ENCODE data around the gene CHST3.
"Not testable (repeated sequence)": the region's sequence is repeated elsewhere in the genome, so short reads cannot be mapped to it uniquely, and the experiment has no call there.

The CHST3 gene

DNA sequence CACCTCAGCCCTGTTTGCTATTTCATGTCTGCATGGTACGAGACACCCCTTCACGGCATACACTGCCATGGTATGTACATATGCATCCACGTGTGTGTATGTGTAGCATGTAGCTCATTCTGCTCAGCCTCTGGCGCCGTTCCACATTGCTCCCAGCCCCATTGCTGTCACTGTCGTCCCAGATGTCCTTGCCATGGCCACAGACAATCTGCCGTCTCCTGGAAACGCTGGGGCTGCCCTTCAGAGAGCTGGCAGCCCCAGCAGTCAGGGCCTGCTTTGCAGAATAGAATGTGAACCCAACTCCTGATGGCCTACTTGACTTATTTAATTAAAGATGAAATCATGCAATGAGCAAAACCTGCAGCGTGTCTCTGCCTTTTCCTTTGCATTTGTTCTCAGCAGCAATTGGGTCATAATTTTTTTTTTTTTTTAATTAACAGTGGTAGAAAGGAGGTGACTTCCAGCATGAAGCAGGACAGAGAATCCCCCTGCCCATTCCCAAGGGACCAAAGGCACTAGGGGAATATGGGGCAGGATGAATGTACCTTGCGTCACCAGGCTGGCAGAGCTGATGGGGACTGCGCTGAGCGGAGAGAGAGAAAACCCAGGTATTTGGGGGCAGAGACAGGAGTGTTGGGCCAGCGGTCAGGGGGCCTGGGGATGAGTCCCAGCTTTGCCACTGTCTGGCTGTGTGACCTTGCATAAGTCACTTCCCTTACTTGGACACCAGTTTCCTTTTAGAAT is 49.2 kb downstream of the CHST3 start:
- DNase-seq, result no peak

DNA sequence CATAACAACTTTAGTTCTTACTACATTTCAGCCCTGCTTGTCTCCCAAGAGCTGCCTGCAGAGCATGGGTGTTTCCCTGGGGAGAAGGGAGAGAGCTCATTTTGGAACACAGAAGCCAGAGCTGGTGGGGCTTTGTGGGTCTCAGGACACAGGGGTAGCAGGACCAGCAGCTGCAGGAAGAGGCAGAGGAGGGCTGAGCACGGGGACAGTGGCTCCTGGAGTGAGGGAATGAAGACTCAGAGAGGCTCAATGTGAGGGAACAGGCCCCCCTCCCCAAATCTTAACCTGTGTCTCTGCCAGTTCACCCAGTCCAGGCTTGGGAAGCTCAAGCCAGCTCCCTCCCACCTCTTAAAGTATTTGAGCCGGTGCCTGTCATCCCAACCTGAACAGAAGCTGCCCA is 50.0 kb downstream of the CHST3 start:
- DNase-seq, result no peak

DNA sequence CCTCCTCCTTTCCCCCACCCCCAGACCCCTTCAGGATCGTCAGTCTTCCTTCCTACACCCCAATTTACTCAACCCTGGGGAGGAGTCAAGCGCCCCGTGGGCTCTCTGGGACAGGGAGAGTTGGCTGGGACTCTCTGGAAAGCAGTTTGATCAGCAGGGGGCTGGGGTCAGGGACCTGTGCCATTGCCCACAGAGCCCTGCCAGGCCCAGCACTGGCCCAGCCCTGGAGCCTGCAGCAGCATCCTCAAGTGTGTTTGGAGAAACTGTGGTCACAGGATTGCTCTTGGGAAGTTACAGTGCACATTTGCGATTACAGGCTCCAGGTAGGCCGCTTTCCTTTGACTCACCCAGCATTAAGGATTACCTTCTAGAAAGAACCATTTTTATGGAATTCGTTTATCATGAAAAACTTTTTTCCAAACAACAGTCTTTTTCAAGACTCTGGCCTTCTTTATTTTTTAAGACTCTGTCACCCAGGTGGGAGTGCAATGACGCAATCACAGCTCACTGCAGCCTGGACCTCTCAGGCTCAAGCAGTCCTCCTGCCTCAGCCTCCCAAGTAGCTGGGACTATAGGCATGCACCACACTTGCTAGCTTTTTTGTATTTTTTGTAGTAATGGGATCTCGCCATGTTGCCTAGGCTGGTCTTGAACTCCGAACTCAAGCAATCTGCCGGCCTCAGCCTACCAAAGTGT is 50.7 kb downstream of the CHST3 start:
- DNase-seq, result no peak

DNA sequence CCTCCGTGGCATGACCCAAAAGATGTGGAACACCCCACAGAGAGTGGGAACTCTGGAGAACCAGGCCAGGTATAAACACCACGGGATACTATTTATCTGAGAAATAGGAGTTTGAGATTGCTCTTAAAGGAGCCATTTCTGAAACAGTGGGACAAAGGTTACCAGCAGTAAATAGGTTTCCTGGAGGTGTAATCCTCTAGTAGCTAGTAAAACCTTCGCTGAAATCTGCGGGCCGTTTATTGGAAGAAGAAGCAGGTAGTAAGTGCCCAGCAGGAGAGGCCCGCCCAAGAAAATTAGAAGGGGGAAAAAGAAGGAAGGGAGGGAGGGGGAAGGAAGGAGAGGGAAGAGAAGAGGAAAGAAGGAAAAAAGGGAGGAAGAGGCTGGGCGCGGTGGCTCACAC is 51.6 kb downstream of the CHST3 start:
- no peak for DNase-seq

DNA sequence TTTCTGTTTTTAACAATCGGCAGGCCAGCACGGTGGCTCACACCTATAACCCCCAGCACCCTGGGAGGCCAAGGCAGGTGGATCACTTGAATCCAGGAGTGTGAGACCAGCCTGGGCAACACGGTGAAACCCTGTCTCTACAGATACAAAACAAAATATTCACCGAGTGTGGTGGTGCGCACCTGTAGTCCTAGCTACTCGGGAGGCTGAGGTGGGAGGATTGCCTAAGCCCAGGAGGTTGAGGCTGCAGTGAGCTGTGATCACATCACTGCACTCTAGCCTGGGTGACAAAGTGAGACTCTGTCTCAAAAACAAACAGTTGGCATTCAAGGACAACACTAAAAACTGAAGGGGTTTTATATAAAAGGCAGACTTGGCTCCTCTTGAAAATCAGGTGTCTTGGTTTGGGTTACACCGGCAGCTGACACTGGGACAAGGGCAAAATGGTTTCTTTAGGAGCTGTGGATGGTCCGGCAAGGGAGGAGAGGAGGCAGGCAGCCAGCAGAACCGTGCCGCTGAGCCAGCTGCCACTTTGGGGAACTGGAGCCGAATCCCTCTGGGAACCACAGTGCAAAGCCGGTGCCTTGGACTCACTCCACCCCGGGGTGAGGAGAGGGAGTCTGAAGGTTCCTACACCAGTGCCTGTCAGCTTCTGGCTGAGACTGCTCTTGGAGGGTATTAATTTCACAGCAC is 52.6 kb downstream of the CHST3 start:
- no peak for DNase-seq

DNA sequence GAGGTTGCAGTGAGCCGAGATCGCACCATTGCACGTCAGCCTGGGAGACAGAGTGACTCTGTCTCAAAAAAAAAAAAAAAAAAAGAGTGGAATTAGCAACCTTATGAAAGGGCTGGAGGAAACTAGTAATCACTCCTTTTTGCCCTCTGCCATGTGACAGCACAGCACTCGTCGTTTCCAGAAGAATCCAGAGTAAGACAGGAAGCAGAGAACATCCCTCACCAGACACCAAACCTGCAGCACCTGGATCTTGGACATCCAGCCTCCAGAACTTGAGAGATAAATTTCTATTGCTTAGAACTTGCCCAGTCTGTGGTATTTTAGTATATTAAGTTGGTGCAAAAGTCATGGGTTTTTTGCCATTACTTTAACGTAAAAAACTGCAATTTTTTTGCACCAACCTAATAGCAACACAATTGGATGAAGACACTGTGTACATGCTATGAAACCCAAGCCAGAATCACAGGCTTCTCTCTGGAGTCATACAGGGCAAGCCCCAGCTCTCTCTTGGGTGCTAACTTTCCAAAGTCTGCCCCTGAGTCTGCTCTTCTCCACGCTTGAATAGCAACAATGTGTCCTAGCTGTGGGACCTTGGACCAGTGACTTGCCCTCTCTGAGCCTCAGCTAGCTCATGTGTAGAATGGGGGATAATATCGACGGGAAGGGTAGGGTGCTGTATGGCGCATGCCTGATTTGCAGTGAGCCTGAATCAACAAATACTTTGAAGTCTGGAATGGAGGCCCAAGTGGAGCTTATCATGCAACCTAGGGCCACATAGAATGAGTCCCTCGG is 55.1 kb downstream of the CHST3 start:
- DNase-seq, result no peak

DNA sequence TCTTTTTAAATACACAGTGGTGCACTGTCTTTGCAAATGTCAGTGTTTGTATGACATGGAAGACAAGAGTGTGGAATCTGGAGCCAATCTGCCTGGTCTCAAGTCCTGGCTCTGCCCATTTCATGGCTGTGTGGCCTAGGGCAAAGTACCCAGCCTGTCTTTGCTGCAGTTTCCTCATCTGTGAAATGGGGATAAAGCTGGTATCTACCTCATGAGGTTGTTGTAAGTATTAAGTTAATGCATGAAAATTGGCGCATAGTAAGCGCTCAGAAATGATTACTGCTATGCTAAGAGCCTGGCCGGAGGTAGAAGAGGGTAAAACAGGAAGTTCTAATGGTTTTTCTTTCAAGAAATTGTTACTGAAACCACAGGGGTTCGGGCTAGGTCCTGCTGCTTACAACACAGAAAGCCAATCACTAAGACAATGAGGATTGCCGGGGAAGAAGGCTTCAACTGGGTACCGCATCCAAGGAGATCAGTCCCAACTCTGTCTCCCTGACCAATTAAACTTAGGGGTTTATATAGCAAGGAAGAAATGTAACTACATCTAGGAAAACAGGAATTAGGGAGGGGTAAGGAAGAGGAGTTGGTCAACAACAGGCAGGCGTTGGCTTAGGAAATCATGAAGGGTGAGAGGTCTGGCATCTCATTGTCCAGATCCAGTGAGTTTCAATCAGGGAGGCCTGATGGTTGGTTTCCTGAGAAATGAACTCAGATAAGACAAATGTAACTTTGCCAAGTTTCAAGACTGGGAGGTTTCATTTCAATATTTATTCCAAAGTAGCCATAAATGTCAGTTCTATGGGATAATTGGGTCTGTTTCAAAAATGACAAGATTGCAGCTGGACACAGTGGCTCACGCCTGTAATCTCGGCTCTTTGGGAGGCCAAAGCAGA is 57.0 kb downstream of the CHST3 start:
- no peak for DNase-seq

DNA sequence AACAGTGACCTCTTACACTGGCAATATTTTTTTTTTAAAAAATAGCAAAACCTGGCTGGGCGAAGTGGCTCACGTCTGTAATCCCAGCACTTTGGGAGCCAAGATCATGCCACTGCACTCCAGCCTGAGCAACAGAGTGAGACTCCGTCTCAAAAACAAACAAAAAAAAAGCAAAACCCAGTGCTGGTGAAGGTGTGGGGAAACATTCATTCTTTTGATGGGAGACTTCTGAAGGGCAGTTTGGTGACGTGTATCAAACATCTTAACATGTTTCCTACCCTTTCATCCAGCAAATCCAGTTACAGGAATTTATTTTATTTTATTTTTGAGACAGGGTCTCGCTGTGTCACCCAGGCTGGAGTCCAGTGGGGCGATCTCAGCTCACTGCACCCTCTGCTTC is 58.0 kb downstream of the CHST3 start:
- no peak for DNase-seq

DNA sequence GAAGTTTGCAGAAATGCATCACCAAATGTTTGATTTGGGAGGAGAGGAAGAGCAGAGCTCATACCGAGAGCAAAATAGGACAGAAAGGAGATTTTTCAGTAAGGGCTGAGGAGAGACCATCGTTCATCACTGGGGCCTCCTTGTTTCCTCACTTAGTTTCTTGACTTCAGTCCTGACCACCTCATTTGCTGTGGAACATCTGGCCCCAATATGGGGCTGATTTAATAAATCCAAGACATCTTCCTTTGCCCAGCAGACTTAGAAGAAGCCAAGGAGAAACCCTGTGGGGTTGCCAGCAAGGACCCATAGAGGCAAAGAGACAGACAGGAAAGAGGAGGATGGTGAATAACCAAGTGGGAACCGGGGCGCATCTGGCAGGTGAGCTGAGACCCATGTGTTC is 60.4 kb downstream of the CHST3 start:
- no peak for DNase-seq

DNA sequence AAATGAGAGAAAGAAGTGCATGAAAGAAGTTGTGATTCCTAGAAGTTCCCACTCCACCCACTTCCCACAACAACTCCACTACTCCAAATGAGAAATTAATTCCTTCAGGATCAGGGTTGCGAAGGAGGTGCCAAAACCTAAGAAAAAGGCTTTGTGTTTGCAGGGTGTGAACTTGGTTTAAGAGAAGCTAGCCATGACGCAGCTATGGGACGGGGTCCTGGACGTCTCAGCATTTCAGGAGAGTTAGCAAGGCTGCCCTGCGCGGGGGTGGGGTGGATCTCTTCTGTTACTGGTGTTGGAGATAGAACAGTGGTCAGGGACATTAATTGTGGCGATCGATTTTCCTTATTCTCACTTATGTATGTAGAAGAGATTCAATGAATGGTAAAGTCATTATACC is 61.2 kb downstream of the CHST3 start:
- no peak for DNase-seq

DNA sequence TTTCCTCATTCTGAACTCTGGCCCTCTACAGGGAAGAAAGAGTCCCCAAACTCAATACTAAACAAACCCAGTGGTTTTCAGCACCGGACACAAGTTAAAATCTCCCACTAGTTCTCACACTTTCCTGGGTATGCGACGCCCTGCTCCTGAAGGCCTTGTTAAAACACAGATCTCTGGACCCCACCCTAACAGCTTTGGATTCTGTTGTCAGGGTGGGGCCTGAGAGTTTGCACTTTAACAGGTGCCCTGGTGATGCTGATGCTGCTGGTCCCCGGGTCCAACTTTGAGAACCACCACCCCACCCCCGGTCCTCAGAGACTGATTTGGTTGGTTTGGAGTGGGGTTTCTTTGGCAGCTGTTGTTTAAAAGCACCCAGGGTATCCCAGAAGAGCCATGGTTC is 61.6 kb downstream of the CHST3 start:
- DNase-seq, result no peak

DNA sequence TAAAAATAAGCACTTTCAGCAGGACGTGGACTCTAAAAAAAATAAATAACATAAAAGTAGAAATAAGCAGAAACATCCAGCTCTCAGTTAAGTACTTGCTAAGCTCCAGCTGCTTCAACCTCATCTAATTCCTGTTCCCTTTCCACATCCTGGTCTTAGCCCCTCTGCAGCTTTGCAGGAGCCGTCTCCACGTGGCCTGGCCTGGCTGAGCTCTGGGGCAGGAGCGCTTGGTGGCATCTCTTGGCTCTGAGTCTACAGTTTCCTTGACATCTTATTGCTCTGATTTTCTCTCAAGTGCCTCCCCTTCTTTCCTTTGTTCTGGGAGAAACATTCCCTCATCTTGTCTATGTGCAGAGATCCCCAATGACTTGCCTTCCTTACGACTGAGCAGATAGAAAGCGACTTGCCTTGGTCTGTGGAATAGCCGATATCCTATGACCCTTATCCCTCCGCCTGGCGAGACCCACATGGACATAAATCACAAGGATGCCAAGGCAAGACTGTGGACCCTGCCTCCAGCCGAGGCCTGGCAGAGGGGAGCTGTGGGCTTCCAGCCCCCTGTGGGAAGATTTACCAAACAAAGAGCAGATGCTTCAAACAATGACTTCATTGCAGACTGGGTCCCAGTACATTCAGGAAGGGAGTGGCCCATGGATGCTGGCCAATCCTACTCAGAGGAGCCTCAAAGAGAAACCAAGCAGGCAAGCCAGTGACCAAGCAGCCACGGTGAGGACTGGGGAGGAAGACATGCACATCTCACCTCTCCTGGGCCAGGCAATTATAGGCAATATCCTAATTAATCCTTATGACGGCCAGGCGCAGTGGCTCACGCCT is 62.3 kb downstream of the CHST3 start:
- no peak for DNase-seq

DNA sequence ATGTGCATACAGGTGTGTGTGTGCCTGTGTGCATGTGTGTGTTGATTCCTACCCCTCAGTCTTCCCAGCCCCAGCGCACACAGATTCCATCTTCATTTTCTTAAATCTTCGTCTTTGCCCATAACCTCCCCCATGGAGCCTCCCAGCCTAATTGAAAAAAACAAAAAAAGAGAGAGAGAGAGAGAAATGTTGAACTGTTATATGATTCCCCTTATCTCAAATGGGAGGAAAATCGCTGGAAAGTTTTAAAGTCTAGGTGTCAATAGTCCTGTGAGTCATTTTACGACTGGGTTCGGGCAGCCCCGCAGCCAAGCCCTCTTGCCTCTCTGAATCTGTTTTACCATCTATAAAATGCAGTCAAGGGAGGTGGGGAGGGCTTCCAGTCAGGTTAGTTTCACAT is 63.3 kb downstream of the CHST3 start:
- no peak for DNase-seq

DNA sequence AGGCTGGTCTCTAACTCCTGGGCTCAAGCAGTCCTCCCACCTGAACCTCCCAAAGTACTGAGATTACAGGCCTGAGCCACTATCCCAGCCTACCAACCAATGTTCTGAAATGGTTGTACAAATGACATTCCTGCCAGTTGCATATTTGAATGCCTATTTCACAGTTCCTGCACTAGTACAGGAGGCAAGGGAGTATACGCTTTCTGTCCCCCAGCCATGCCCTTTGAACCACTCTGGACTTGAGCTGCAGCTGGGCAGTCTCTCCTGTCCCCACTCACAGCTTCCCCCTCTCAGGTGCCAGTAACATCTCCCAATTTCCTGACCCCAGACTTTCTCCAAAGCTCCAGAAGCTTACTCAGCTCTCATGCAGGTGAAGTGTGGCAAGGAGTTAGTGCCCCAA is 65.2 kb downstream of the CHST3 start:
- DNase-seq, result no peak

DNA sequence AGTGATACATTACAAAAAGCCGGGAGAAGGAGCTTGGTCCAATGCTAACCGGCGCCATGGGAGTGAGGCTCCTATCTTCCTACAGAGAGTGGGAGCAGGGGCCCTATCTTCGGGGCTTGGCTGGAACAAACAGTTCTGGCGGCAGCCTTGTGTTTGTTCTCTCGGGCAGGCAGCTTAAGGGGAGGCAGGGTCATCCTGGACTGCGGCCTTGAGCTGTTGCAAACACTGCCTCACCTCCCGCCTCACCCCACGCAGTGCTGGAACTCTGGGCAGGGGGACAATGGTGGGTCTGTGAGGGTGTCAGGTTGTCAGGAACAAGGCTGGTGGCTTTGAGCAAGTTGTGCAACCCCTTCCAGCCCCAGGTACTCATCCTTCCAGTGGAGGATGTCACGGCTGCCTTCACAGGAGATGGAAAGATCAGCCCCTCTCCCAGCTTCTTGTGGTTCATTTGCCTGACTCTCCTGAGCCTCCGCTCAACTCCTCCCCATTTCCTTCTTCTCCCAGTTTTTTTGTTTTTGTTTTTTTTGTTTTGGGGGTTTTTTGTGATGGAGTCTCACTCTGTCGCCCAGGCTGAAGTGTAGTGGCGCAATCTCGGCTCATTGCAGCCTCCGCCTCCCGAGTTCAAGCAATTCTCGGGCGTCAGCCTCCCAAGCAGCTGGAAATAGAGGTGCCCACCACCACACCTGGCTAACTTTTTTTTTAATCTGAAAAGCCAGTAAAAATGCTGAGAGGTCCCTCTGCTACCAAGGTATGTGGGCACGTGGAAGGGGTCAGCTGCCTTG is 66.8 kb downstream of the CHST3 start:
- no peak for DNase-seq

DNA sequence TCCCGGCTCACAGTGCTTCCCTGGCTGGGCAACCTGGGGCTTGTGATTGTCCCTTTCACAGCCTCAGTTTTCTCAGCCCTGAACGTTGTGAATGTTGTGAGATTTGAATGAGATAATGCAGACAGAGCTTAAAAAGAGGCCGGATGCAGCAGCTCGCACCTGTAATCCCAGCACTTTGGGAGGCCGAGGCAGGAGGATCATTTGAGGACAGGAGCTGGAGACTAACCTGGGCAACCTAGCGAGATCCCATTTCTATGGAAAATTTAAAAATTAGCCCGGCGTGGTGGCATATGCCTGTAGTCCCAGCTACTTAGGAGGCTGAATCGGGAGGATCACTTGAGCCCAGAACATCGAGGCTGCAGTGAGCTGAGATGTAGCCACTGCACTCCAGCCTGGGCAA is 67.5 kb downstream of the CHST3 start:
- DNase-seq, result no peak

DNA sequence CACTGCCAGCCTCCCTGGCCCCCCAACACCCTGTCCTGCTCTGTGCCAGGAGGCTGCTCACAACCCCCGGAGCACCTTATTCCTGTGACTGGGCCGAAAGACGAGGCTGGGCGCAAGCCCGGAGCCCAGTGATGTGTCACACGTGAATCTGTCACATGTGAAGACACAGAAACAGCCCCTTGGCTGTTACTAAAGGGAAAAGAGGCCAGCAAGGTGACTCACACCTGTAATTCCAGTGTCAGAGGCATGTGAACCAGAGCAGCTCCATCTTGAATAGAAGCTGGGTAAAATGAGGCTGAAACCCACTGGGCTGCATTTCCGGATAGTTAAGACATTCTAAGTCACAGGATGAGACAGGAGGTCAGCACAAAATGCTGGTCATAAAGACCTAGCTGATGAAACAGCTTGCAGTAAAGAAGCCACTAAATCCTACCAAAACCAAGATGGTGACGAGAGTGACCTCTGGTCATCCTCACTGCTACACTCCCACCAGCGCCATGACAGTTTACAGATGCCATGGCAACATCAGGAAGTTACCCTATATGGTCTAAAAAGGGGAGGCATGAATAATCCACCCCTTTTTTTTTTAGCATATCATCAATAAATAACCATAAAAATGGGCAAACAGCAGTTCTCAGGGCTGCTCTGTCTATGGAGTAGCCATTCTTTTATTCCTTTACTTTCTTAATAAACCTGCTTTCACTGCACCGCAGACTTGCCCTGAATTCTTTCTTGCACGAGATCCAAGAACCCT is 68.4 kb downstream of the CHST3 start:
- DNase-seq, result not testable (repeated sequence)

DNA sequence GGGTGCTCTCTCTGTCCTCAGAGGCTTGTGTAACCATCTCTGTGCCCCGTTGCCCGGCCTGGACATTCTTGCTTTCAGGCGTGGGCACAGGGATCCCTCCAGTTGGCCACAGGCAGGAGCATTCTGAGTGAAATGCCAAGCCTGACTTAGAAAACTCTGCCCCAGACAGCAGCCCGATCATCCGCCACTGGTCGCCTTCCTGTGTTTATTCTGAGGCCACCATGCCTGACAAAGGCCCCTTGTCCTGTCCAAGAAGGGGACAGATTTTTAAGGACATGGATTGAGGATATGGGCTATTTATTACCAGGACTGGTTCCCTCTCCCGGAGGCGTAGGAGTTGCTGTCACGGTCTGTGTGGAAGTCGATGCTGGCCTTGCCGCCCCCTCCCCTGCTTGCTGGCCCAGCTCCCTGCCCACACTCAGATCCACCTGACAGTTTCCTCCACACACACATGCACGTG is 69.9 kb downstream of the CHST3 start:
- no peak for DNase-seq

DNA sequence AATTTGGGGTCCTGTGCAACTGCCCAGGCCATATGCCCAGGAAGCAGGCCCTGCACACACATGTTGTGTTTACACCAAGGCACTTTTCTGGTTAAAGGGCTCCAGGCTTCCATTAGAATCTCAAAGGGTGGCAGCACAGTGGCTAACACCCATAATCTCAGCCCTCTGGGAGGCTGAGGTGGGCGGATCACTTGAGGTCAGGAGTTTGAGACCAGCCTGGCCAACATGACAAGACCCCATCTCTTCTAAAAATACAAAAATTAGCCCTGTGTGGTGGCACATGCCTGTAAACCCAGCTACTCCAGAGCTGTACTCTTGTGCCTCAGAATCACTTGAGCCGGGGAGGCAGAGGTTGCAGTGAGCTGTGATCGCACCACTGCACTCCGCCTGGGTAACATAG is 70.6 kb downstream of the CHST3 start:
- DNase-seq, result no peak

Data from NCI-H146 (cell line).